PC-9 (cell line): Measurements from ENCODE around the gene LDLRAD2. TPM values are rescaled to one million over a fixed set of nuclear protein-coding genes. Genes with fewer than 3 reads are reported as not detected.
A peak's percentile ranks its signal among the peaks of the same experiment; 100 is the strongest.

Experiments used
- BruUV-seq: library from RNA; stranded (reverse); fragments of 400-500 nt; replicated peaks from 2 replicates; lab custom pipeline; 2021; lab: Mats Ljungman, UMichigan
- CTCF ChIA-PET: fragments of 300-600 bp; sonication (Branson Sonifier 250); formaldehyde crosslinking; loops from one replicate; lab custom pipeline; 2022; ENCODE audit warnings: antibody characterized with exemption; lab: Charles Lee
- POLR2A ChIA-PET: fragments of 300-600 bp; sonication (Branson Sonifier 250); formaldehyde crosslinking; loops from one replicate; lab custom pipeline; 2022; ENCODE audit warnings: antibody characterized with exemption; ENCODE audit not compliant: unreplicated experiment; lab: Charles Lee
- DNase-seq, 2 experiments: peaks; one replicate each; pipeline versions ENCODE4 v3.0.0 to v3.0.0-alpha.2; 2015 to 2022; ENCODE audit warnings: mixed read lengths in 1 of 2
- H2AFZ ChIP-seq: fragments of 200-600 bp; sonication (generic); 2 replicates; pipeline ENCODE4 v1.8.1; 2017; ENCODE audit warnings: antibody characterized with exemption
- H3F3A ChIP-seq: fragments of 200-600 bp; sonication (generic); 2 replicates; pipeline ENCODE4 v1.8.1; 2017; ENCODE audit warnings: antibody characterized with exemption, mild to moderate bottlenecking, low read depth; ENCODE audit not compliant: insufficient read depth
- H3K27ac ChIP-seq: fragments of 200-600 bp; sonication (generic); 2 replicates; pipeline ENCODE4 v1.6.1; 2016; ENCODE audit warnings: mixed run types
- H3K27me3 ChIP-seq: fragments of 200-600 bp; sonication (generic); 2 replicates; pipeline ENCODE4 v1.6.1; 2016; ENCODE audit warnings: low read depth, mixed run types; ENCODE audit not compliant: insufficient read depth
- H3K36me3 ChIP-seq: fragments of 200-600 bp; sonication (generic); 2 replicates; pipeline ENCODE4 v1.6.1; 2016; ENCODE audit warnings: low read depth, mixed run types
- H3K4me1 ChIP-seq: fragments of 200-600 bp; sonication (generic); replicated peaks from 2 replicates; pipeline ENCODE4 v1.6.1; 2016; ENCODE audit warnings: mixed run types; ENCODE audit not compliant: insufficient read depth
- H3K4me2 ChIP-seq: fragments of 200-600 bp; sonication (generic); 2 replicates; pipeline ENCODE4 v1.6.1; 2017; ENCODE audit warnings: mixed run types
- H3K4me3 ChIP-seq: fragments of 200-600 bp; sonication (generic); 2 replicates; pipeline ENCODE4 v1.6.1; 2016; ENCODE audit warnings: mixed run types
- H3K79me2 ChIP-seq: fragments of 200-600 bp; sonication (generic); 2 replicates; pipeline ENCODE4 v1.6.1; 2017; ENCODE audit warnings: low read depth, mixed run types
- H3K9me2 ChIP-seq: fragments of 200-600 bp; sonication (generic); 2 replicates; pipeline ENCODE4 v1.8.1; 2017; ENCODE audit warnings: mild to moderate bottlenecking; ENCODE audit not compliant: insufficient read depth
- H3K9me3 ChIP-seq: fragments of 200-600 bp; sonication (generic); 2 replicates; pipeline ENCODE4 v1.8.1; 2016; ENCODE audit warnings: low read depth; ENCODE audit not compliant: insufficient read depth
- H4K20me1 ChIP-seq: fragments of 200-600 bp; sonication (generic); 2 replicates; pipeline ENCODE4 v1.8.1; 2017; ENCODE audit not compliant: insufficient read depth
- CTCF ChIP-seq: fragments of 200-600 bp; sonication (generic); conservative IDR thresholded peaks from 2 replicates; pipeline ENCODE4 v1.6.1; 2017; ENCODE audit warnings: mixed run types, antibody characterized with exemption, mild to moderate bottlenecking, moderate library complexity
- EZH2 ChIP-seq: fragments of 200-600 bp; sonication (generic); IDR thresholded peaks from 2 replicates; pipeline ENCODE4 v1.8.0; 2017; ENCODE audit warnings: antibody characterized with exemption, low read depth
- intact Hi-C: fragments of 100-400 bp; cut with micrococcal nuclease; formaldehyde crosslinking; loops from one replicate; pipeline ENCODE4 v1.10.0; 2022; ENCODE audit not compliant: unreplicated experiment
- total RNA-seq: library from RNA; stranded (reverse); gene quantifications from 2 replicates; pipeline ENCODE4 v1.2.3, GENCODE V29; 2021

LDLRAD2 gene
- total RNA-seq, 1 experiment from 2014 or later, result not detected

GRCh38 chr1:21869620-21870121 lies 57.6 kb downstream of the LDLRAD2 start:
- peak; percentile 92 to 98 for DNase-seq
- POLR2A ChIA-PET, result no interaction called here
- no peak overlapping the region for H3K27ac ChIP-seq

GRCh38 chr1:21870611-21871010 lies 58.5 kb downstream of the LDLRAD2 start:
- Histone ChIP-seq H3K27me3 (no peaks in the 10 kb centered on the region), H3K36me3 (no peaks in the 10 kb centered on the region), H3K9me2 (no peaks in the 10 kb centered on the region), H2AFZ (no peak overlapping the region), H3K4me3 (no peak overlapping the region), H3K4me2 (no peak overlapping the region), H3K4me1 (peaks cover 37% of the 10 kb centered on the region), H3K27ac (no peak overlapping the region), H3F3A (peaks cover 17% of the 10 kb centered on the region), H4K20me1 (no peaks in the 10 kb centered on the region), H3K9me3 (no peaks in the 10 kb centered on the region), H3K79me2 (no peaks in the 10 kb centered on the region)
- CTCF ChIA-PET, result no interaction called here
- TF ChIP-seq CTCF (no peak), EZH2 (no peak)
- no TSS peak for BruUV-seq
- DNase-seq, result no peak
- POLR2A ChIA-PET, result no interaction called here
- intact Hi-C loops, result loop anchor here (5.0 kb wide), 1 partner anchor 67 kb away; the partner anchor contains the start of gene HSPG2

More at GRCh38 chr1:21869620-21870121, 57.6 kb downstream of the LDLRAD2 start:
- Histone ChIP-seq H3K36me3 (no peaks in the 10 kb centered on the region), H3K4me2 (peak overlapping the region; percentile 30), H3K9me2 (no peaks in the 10 kb centered on the region), H3K4me1 (peaks cover 37% of the 10 kb centered on the region), H3K4me3 (no peak overlapping the region), H3K27me3 (no peaks in the 10 kb centered on the region), H3K9me3 (no peaks in the 10 kb centered on the region), H4K20me1 (no peaks in the 10 kb centered on the region), H3F3A (peaks cover 17% of the 10 kb centered on the region), H3K79me2 (no peaks in the 10 kb centered on the region), H2AFZ (no peak overlapping the region)
- TF ChIP-seq CTCF (no peak), EZH2 (no peak)
- BruUV-seq, result no TSS peak
- CTCF ChIA-PET, result no interaction called here
- intact Hi-C loops, result loop anchor here (5.0 kb wide), 1 partner anchor 68 kb away; the partner anchor contains the start of gene HSPG2

GRCh38 chr1:21871943-21872342 lies 59.9 kb downstream of the LDLRAD2 start:
- H3K9me3 ChIP-seq, result no peaks in the 10 kb centered on the region
- H3F3A ChIP-seq, result peaks cover 13% of the 10 kb centered on the region
- H4K20me1 ChIP-seq, result no peaks in the 10 kb centered on the region
- no peaks in the 10 kb centered on the region for H3K27me3 ChIP-seq
- ChIA-PET CTCF (no interaction called here), POLR2A (no interaction called here)
- TF ChIP-seq CTCF, result no peak
- no peak for TF ChIP-seq EZH2
- H3K4me3 ChIP-seq, result no peak overlapping the region
- H2AFZ ChIP-seq, result no peak overlapping the region
- intact Hi-C loops, result loop anchor here (1.0 to 5.0 kb wide), 2 partner anchors 65 to 85 kb away; partner anchors contain the start of gene HSPG2
- H3K4me2 ChIP-seq, result peak overlapping the region; percentile 55
- peak; percentile 83 to 85 for DNase-seq
- H3K9me2 ChIP-seq, result no peaks in the 10 kb centered on the region
- peaks cover 37% of the 10 kb centered on the region for H3K4me1 ChIP-seq
- H3K27ac ChIP-seq, result no peak overlapping the region
- H3K36me3 ChIP-seq, result no peaks in the 10 kb centered on the region
- no peaks in the 10 kb centered on the region for H3K79me2 ChIP-seq
- no TSS peak for BruUV-seq
